Measurements from ENCODE around the gene GNAI2. TPM values are rescaled to one million over a fixed set of nuclear protein-coding genes. Genes with fewer than 3 reads are reported as not detected.
"Not testable (repeated sequence)": the region's sequence is repeated elsewhere in the genome, so short reads cannot be mapped to it uniquely, and the experiment has no call there.

The GNAI2 gene
- total RNA-seq, 4 donors from 2014 or later, result 157 to 305 (median 241) TPM

- ATAC-seq (ENCODE audit: low FRiP score), result peak; percentile 41
- TF ChIP-seq CTCF (IDR thresholded peaks at IDR 0.05), result no peak
- no peak for DNase-seq (ENCODE audit: low spot score)
Observed at GRCh38 chr3:50226888-50227389, 9.1 kb upstream of the GNAI2 start.

GRCh38 chr3:50227390-50228183 lies 8.4 kb upstream of the GNAI2 start:
- peak; percentile 91 for ATAC-seq (ENCODE audit: low FRiP score)
- TF ChIP-seq CTCF (IDR thresholded peaks at IDR 0.05), result peak in 1 of 3 donors; percentile 79
- DNase-seq (ENCODE audit: low spot score), result peak; percentile 47

DNA sequence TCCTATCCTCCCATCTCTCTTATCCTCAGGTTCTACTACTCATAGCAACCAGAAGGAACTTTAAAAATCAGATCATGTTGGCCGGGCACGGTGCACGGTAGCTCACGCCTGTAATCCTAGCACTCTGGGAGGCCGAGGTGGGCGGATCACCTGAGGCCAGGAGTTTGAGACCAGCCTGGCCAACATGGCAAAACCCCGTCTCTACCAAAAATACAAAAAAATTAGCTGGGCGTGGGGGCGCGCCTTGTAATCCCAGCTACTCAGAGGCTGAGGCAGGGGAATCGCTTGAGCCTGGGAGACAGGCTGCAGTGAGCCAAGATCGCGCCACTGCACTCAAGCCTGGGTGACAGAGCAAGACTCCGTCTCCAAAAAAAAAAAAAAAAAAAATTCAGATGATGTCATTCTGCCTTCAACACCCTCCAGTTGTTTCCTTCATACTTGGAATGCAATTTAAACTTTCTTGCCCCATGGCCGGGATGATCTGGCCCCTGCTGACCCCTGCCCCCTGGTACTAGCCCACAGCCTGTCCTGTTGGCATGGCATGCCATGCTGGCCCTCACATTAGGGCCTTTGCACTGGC lies 7.7 kb upstream of the GNAI2 start:
- not testable (repeated sequence) for ATAC-seq (ENCODE audit: low FRiP score); DNase-seq (ENCODE audit: low spot score)

GRCh38 chr3:50229490-50229889 lies 6.5 kb upstream of the GNAI2 start:
- ATAC-seq (ENCODE audit: low FRiP score) (no peak), DNase-seq (ENCODE audit: low spot score) (no peak)
- TF ChIP-seq CTCF (IDR thresholded peaks at IDR 0.05), result no peak

GRCh38 chr3:50230104-50230793 lies 5.8 kb upstream of the GNAI2 start:
- DNase-seq (ENCODE audit: low spot score) (no peak), ATAC-seq (ENCODE audit: low FRiP score) (no peak)
- TF ChIP-seq CTCF (IDR thresholded peaks at IDR 0.05), result no peak

DNA sequence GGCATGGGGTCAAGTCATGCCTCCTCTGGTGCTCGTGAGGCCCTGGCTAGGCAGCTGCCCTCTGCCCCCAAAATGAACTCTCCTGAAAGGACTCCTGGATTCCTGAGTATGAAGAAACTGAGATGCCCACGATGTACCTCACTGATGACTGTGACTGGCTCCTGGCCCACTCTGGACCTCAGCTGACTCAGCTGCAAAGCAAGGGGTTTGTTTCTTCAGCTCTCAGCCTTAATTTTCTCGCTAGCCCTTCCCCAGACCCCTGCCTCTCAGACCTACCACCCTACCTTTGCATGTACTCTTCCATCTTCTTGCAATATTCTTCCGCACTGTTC lies 5.2 kb upstream of the GNAI2 start:
- TF ChIP-seq CTCF (IDR thresholded peaks at IDR 0.05), result no peak
- no peak for ATAC-seq (ENCODE audit: low FRiP score)

GRCh38 chr3:50231581-50231980 lies 4.4 kb upstream of the GNAI2 start:
- DNase-seq (ENCODE audit: low spot score) (no peak), ATAC-seq (ENCODE audit: low FRiP score) (no peak)
- TF ChIP-seq CTCF (IDR thresholded peaks at IDR 0.05), result no peak

More for the DNA sequence above, 5.2 kb upstream of the GNAI2 start:
- DNase-seq (ENCODE audit: low spot score), result no peak
